Measurements from ENCODE around the gene CLDND1. TPM values are rescaled to one million over a fixed set of nuclear protein-coding genes. Genes with fewer than 3 reads are reported as not detected.

Gene CLDND1
- total and polyA plus RNA-seq, 2 of the 13 experiments (the other 11 are each of a cell fraction or from before 2014, with no cell fraction given) = 50.8 to 121 TPM

DNA sequence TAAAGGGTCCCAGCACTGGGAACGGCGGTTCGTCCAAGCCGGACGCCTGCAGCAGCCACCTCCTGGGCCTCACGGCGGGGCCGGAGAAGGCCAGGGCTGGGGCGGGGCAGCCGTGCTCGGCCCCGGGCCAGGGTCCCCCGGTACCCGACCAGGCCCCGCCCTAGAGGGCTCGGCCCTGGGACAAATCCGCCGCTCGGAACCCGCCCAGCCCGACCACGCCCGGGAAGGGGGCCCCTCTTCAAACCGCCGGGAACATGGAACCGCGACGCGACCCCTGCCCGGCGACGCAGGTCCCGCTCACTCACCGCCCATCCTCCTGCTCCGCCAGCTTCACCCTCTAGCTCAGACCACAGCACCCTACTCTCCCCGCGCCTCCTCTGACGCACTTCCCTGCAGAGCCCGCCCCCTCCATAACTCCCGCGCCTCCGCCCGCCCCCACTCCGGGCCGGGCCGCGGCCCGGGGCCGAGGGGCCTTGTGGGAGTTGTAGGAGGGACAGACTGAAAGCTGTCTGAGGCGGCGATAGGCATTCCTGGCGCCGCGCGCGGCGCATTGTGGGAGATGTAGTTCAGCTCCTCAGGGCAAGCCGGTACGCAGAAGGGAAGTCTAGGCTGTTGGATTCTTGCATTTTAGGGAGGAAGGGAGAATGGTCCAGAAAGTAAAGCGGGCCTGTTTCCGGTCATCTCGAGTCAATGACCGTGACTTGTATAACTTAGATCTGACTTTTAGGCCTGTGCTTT is at the start of gene CLDND1 (continued):
- TF ChIP-seq, protein P1, sequence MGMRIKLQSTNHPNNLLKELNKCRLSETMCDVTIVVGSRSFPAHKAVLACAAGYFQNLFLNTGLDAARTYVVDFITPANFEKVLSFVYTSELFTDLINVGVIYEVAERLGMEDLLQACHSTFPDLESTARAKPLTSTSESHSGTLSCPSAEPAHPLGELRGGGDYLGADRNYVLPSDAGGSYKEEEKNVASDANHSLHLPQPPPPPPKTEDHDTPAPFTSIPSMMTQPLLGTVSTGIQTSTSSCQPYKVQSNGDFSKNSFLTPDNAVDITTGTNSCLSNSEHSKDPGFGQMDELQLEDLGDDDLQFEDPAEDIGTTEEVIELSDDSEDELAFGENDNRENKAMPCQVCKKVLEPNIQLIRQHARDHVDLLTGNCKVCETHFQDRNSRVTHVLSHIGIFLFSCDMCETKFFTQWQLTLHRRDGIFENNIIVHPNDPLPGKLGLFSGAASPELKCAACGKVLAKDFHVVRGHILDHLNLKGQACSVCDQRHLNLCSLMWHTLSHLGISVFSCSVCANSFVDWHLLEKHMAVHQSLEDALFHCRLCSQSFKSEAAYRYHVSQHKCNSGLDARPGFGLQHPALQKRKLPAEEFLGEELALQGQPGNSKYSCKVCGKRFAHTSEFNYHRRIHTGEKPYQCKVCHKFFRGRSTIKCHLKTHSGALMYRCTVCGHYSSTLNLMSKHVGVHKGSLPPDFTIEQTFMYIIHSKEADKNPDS (CRISPR knock-in tag; IDR thresholded peaks at IDR 0.05) = no peak
- TF ChIP-seq, protein P2, sequence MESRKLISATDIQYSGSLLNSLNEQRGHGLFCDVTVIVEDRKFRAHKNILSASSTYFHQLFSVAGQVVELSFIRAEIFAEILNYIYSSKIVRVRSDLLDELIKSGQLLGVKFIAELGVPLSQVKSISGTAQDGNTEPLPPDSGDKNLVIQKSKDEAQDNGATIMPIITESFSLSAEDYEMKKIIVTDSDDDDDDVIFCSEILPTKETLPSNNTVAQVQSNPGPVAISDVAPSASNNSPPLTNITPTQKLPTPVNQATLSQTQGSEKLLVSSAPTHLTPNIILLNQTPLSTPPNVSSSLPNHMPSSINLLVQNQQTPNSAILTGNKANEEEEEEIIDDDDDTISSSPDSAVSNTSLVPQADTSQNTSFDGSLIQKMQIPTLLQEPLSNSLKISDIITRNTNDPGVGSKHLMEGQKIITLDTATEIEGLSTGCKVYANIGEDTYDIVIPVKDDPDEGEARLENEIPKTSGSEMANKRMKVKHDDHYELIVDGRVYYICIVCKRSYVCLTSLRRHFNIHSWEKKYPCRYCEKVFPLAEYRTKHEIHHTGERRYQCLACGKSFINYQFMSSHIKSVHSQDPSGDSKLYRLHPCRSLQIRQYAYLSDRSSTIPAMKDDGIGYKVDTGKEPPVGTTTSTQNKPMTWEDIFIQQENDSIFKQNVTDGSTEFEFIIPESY (CRISPR knock-in tag; IDR thresholded peaks at IDR 0.05) = no peak
- TF ChIP-seq, protein P3, sequence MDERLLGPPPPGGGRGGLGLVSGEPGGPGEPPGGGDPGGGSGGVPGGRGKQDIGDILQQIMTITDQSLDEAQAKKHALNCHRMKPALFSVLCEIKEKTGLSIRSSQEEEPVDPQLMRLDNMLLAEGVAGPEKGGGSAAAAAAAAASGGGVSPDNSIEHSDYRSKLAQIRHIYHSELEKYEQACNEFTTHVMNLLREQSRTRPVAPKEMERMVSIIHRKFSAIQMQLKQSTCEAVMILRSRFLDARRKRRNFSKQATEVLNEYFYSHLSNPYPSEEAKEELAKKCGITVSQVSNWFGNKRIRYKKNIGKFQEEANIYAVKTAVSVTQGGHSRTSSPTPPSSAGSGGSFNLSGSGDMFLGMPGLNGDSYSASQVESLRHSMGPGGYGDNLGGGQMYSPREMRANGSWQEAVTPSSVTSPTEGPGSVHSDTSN (CRISPR knock-in tag; IDR thresholded peaks at IDR 0.05) = no peak
- TF ChIP-seq ZNF598 (CRISPR knock-in tag; IDR thresholded peaks at IDR 0.05; ENCODE audit: borderline replicate concordance) = no peak
- no peak for TF ChIP-seq U2AF1 (optimal IDR thresholded peaks at IDR 0.05; ENCODE audit: low read depth, low read length)
- TF ChIP-seq HNRNPK (IDR thresholded peaks at IDR 0.05; ENCODE audit: low read depth, low read length, poor library complexity, severe bottlenecking) = peak; percentile 78
- peak; percentile 32; the same call in 1 of the 2 replicates for TF ChIP-seq KDM5B (CRISPR knock-in tag; IDR thresholded peaks at IDR 0.05; ENCODE audit: borderline replicate concordance)
- TF ChIP-seq, protein P4, sequence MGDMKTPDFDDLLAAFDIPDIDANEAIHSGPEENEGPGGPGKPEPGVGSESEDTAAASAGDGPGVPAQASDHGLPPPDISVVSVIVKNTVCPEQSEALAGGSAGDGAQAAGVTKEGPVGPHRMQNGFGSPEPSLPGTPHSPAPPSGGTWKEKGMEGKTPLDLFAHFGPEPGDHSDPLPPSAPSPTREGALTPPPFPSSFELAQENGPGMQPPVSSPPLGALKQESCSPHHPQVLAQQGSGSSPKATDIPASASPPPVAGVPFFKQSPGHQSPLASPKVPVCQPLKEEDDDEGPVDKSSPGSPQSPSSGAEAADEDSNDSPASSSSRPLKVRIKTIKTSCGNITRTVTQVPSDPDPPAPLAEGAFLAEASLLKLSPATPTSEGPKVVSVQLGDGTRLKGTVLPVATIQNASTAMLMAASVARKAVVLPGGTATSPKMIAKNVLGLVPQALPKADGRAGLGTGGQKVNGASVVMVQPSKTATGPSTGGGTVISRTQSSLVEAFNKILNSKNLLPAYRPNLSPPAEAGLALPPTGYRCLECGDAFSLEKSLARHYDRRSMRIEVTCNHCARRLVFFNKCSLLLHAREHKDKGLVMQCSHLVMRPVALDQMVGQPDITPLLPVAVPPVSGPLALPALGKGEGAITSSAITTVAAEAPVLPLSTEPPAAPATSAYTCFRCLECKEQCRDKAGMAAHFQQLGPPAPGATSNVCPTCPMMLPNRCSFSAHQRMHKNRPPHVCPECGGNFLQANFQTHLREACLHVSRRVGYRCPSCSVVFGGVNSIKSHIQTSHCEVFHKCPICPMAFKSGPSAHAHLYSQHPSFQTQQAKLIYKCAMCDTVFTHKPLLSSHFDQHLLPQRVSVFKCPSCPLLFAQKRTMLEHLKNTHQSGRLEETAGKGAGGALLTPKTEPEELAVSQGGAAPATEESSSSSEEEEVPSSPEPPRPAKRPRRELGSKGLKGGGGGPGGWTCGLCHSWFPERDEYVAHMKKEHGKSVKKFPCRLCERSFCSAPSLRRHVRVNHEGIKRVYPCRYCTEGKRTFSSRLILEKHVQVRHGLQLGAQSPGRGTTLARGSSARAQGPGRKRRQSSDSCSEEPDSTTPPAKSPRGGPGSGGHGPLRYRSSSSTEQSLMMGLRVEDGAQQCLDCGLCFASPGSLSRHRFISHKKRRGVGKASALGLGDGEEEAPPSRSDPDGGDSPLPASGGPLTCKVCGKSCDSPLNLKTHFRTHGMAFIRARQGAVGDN (CRISPR knock-in tag; IDR thresholded peaks at IDR 0.05) = peak; percentile 80
- no peak for TF ChIP-seq ZNF660 (CRISPR knock-in tag; IDR thresholded peaks at IDR 0.05; ENCODE audit: borderline replicate concordance, low read depth)
- TF ChIP-seq, protein P5, sequence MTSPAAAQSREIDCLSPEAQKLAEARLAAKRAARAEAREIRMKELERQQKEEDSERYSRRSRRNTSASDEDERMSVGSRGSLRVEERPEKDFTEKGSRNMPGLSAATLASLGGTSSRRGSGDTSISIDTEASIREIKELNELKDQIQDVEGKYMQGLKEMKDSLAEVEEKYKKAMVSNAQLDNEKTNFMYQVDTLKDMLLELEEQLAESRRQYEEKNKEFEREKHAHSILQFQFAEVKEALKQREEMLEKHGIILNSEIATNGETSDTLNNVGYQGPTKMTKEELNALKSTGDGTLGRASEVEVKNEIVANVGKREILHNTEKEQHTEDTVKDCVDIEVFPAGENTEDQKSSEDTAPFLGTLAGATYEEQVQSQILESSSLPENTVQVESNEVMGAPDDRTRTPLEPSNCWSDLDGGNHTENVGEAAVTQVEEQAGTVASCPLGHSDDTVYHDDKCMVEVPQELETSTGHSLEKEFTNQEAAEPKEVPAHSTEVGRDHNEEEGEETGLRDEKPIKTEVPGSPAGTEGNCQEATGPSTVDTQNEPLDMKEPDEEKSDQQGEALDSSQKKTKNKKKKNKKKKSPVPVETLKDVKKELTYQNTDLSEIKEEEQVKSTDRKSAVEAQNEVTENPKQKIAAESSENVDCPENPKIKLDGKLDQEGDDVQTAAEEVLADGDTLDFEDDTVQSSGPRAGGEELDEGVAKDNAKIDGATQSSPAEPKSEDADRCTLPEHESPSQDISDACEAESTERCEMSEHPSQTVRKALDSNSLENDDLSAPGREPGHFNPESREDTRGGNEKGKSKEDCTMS (CRISPR knock-in tag; conservative IDR thresholded peaks at IDR 0.05) = no peak
- TF ChIP-seq ZC3H4 (CRISPR knock-in tag; IDR thresholded peaks at IDR 0.05; ENCODE audit: borderline replicate concordance) = no peak
- peak; percentile 13; the same call in 1 of the 2 replicates for TF ChIP-seq SOX5 (CRISPR knock-in tag; IDR thresholded peaks at IDR 0.05; ENCODE audit: borderline replicate concordance)
- TF ChIP-seq, protein P6, sequence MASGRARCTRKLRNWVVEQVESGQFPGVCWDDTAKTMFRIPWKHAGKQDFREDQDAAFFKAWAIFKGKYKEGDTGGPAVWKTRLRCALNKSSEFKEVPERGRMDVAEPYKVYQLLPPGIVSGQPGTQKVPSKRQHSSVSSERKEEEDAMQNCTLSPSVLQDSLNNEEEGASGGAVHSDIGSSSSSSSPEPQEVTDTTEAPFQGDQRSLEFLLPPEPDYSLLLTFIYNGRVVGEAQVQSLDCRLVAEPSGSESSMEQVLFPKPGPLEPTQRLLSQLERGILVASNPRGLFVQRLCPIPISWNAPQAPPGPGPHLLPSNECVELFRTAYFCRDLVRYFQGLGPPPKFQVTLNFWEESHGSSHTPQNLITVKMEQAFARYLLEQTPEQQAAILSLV (CRISPR knock-in tag; IDR thresholded peaks at IDR 0.05; ENCODE audit: borderline replicate concordance) = peak; percentile 84; the same call in 1 of the 2 replicates
- TF ChIP-seq ZNF101 (CRISPR knock-in tag; IDR thresholded peaks at IDR 0.05; ENCODE audit: borderline replicate concordance, low read depth) = no peak; the same call in 1 of the 2 replicates

Data from HepG2 (cell line).